Endodermal cell (in vitro differentiated cells): ENCODE results near the gene DNASE1L3. TPM values are rescaled to one million over a fixed set of nuclear protein-coding genes. Genes with fewer than 3 reads are reported as not detected.

Experiments used
- DNase-seq: peaks from one replicate; pipeline ENCODE4 v3.0.0-alpha.2; 2017
- H3K27ac ChIP-seq: 2 replicates; pipeline ENCODE4 v1.5.1; 2013; ENCODE audit warnings: mild to moderate bottlenecking, low read depth, low read length, moderate library complexity
- H3K27me3 ChIP-seq: 2 replicates; pipeline ENCODE4 v1.6.1; 2013; ENCODE audit warnings: mild to moderate bottlenecking, low read length, moderate library complexity; ENCODE audit not compliant: insufficient read depth, control insufficient read depth, poor library complexity, severe bottlenecking
- H3K36me3 ChIP-seq: 2 replicates; pipeline ENCODE4 v1.7.0; 2013; ENCODE audit warnings: mild to moderate bottlenecking, low read length, moderate library complexity; ENCODE audit not compliant: control insufficient read depth, insufficient read depth
- H3K4me1 ChIP-seq: one replicate; pipeline ENCODE4 v1.7.0; 2013; ENCODE audit warnings: low read length; ENCODE audit not compliant: control insufficient read depth, insufficient read depth
- H3K4me3 ChIP-seq: 2 replicates; pipeline ENCODE4 v1.5.1; 2013; ENCODE audit warnings: mild to moderate bottlenecking, low read length, moderate library complexity
- H3K9ac ChIP-seq: 2 replicates; pipeline ENCODE4 v1.6.1; 2013; ENCODE audit warnings: mild to moderate bottlenecking, low read length, moderate library complexity; ENCODE audit not compliant: poor library complexity, severe bottlenecking; ENCODE audit errors: extremely low read depth
- H3K9me3 ChIP-seq: 2 replicates; pipeline ENCODE4 v1.6.1; 2013; ENCODE audit warnings: mild to moderate bottlenecking, low read length, moderate library complexity; ENCODE audit not compliant: control insufficient read depth
- H3K27ac Mint-ChIP-seq: 2 replicates; pipeline ENCODE4 v1.8.0; 2020; ENCODE audit warnings: mixed read lengths
- H3K27me3 Mint-ChIP-seq: 2 replicates; pipeline ENCODE4 v1.8.0; 2021; ENCODE audit warnings: mild to moderate bottlenecking, mixed read lengths; ENCODE audit not compliant: insufficient read depth
- H3K36me3 Mint-ChIP-seq: 2 replicates; pipeline ENCODE4 v1.8.0; 2020; ENCODE audit warnings: low read depth, mixed read lengths
- H3K4me1 Mint-ChIP-seq: 2 replicates; pipeline ENCODE4 v1.8.0; 2020; ENCODE audit warnings: mixed read lengths
- H3K4me3 Mint-ChIP-seq: 2 replicates; pipeline ENCODE4 v1.8.0; 2020; ENCODE audit warnings: mild to moderate bottlenecking, moderate library complexity, mixed read lengths
- H3K9me3 Mint-ChIP-seq: 2 replicates; pipeline ENCODE4 v1.8.0; 2020; ENCODE audit warnings: mild to moderate bottlenecking, mixed read lengths
- WGBS, 2 experiments: methylation state at CpG; one replicate each; pipeline versions ENCODE4 v1.1.5 to v1.1.7; 2013; ENCODE audit warnings: missing lambda C conversion rate in 2 of 2, mixed read lengths in 1 of 2; ENCODE audit not compliant: insufficient coverage in 1 of 2, insufficient read length in 1 of 2; 5-methylcytosine and 5-hydroxymethylcytosine counted together
- total RNA-seq, 2 donors: library from RNA; stranded (reverse); fragmentation: NEBNext Ultra II Directional in 1 of 2; extraction: Animal tissue kit (Norgen Biotek cat#: 25700) in 1 of 2; gene quantifications; 2 replicates in 1 of 2; 3 replicates in 1 of 2; pipeline ENCODE4 v1.2.1, GENCODE V29; 2021
- TF ChIP-seq, protein P1 (sequence below): fragments of 200-600 bp; sonication (generic); conservative IDR thresholded peaks from 2 replicates; pipeline ENCODE4 v1.5.0; 2021; ENCODE audit warnings: antibody characterized with exemption, mild to moderate bottlenecking

The DNASE1L3 gene
- total RNA-seq, 2 donors from 2014 or later, result not detected

DNA sequence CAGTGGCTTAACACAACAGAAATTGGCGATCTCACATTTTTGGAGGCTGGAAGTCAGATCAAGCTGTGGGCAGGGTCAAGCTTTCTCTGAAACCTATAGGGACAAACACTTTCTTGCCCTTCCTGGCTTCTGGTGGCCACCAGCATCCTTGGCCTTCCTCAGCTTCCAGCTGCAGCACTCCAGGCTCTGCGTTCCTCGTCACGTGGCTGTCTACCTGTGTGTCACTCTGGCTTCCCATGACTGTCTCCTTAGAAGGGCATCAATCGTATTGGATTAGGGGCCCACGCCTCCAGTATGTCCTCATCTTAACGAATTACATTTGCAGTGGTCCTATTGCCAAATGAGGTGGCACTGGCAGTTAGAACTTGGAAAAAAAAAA, 25.8 kb downstream of the DNASE1L3 start:
- H3K27me3 ChIP-seq, result no peaks in the 10 kb centered on the region
- H3K4me3 Mint-ChIP-seq, result no peak overlapping the region
- H3K27ac ChIP-seq, result no peak overlapping the region
- no peaks in the 10 kb centered on the region for H3K9me3 Mint-ChIP-seq
- 90 to 93% methylated on average over 6 to 7 of the region's 7 CpGs for WGBS, 2 experiments
- no peaks in the 10 kb centered on the region for H3K4me1 ChIP-seq
- no peaks in the 10 kb centered on the region for H3K36me3 Mint-ChIP-seq
- TF ChIP-seq, protein P1, sequence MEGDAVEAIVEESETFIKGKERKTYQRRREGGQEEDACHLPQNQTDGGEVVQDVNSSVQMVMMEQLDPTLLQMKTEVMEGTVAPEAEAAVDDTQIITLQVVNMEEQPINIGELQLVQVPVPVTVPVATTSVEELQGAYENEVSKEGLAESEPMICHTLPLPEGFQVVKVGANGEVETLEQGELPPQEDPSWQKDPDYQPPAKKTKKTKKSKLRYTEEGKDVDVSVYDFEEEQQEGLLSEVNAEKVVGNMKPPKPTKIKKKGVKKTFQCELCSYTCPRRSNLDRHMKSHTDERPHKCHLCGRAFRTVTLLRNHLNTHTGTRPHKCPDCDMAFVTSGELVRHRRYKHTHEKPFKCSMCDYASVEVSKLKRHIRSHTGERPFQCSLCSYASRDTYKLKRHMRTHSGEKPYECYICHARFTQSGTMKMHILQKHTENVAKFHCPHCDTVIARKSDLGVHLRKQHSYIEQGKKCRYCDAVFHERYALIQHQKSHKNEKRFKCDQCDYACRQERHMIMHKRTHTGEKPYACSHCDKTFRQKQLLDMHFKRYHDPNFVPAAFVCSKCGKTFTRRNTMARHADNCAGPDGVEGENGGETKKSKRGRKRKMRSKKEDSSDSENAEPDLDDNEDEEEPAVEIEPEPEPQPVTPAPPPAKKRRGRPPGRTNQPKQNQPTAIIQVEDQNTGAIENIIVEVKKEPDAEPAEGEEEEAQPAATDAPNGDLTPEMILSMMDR, result no peak
- H3K27me3 Mint-ChIP-seq, result no peaks in the 10 kb centered on the region
- no peak overlapping the region for H3K4me3 ChIP-seq
- DNase-seq, result no peak
- no peaks in the 10 kb centered on the region for H3K36me3 ChIP-seq
- H3K9me3 ChIP-seq, result no peaks in the 10 kb centered on the region
- H3K4me1 Mint-ChIP-seq, result peaks cover 9% of the 10 kb centered on the region
- no peak overlapping the region for H3K27ac Mint-ChIP-seq
- H3K9ac ChIP-seq, result no peak overlapping the region

DNA sequence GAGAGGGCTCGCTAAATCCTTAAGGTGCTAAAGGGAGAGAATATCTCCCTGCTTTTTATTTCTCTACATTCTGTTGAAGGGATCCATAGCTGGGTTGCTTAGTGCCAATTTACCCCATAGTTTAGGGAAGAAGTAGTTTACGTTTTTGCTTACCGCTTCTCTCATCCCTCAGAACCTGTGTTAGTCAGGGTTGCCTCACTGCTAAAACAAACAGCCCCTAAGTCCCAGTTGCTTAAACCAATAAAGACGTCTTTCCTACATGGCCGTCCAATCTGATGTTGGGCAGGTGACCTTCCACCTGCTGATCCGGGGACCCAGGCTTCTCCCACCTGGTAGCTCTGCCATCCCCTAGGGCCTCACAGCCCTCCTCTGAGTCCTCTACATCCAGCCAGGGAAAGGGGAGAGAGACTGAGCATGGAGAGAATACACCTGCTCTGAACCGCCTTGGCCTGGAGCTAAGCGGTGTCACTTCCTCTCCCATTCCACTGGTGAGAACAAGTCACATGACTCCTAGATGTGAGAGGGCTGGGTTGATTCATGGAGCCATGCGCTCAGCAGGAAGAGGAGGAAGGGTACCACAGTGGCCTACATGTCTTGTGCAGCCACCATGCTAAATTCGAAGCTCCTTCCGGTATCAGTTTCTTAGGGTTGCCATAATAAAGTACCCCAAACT, 26.3 kb downstream of the DNASE1L3 start:
- no peak overlapping the region for H3K4me3 ChIP-seq
- H3K9ac ChIP-seq, result no peak overlapping the region
- Mint-ChIP-seq H3K9me3 (no peaks in the 10 kb centered on the region), H3K27me3 (no peaks in the 10 kb centered on the region), H3K4me3 (no peak overlapping the region), H3K4me1 (peaks cover 9% of the 10 kb centered on the region), H3K36me3 (no peaks in the 10 kb centered on the region), H3K27ac (no peak overlapping the region)
- TF ChIP-seq, protein P1, result no peak
- H3K27ac ChIP-seq, result no peak overlapping the region
- H3K36me3 ChIP-seq, result no peaks in the 10 kb centered on the region
- no peaks in the 10 kb centered on the region for H3K27me3 ChIP-seq
- no peaks in the 10 kb centered on the region for H3K4me1 ChIP-seq
- no peak for DNase-seq
- no peaks in the 10 kb centered on the region for H3K9me3 ChIP-seq
- WGBS, 2 experiments, result 88 to 95% methylated on average over 6 to 11 of the region's 11 CpGs

DNA sequence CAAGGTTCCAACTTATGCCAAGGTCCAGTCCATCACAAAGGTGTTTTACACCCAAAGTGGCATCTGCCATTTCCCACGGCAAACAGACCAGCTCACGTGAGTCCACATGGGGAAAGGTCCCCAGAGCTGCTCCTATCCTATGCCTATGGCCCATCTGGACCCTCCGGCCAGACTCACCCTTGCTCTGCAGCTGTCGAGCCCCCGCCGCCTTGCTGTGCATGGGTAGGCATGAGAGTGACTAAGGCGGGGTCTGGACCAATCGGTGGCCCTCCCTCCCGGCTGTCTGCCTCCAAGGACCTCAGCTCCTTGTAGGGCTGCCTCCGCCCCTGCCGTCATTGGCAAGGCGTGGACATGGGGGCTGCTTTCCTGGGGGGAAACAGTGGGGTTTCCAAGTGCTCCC, 26.9 kb downstream of the DNASE1L3 start:
- no peaks in the 10 kb centered on the region for H3K4me1 ChIP-seq
- no peak overlapping the region for H3K27ac ChIP-seq
- Mint-ChIP-seq H3K36me3 (no peaks in the 10 kb centered on the region), H3K9me3 (no peaks in the 10 kb centered on the region), H3K27me3 (no peaks in the 10 kb centered on the region), H3K4me3 (no peak overlapping the region), H3K27ac (no peak overlapping the region), H3K4me1 (peaks cover 5% of the 10 kb centered on the region)
- TF ChIP-seq, protein P1, result no peak
- no peak for DNase-seq
- no peak overlapping the region for H3K4me3 ChIP-seq
- H3K9me3 ChIP-seq, result no peaks in the 10 kb centered on the region
- H3K27me3 ChIP-seq, result no peaks in the 10 kb centered on the region
- WGBS, 2 experiments, result 91 to 100% methylated on average over 9 to 12 of the region's 12 CpGs
- no peaks in the 10 kb centered on the region for H3K36me3 ChIP-seq
- no peak overlapping the region for H3K9ac ChIP-seq
